Measurements from ENCODE around the gene PCSK2.
A peak's percentile ranks its signal among the peaks of the same experiment; 100 is the strongest.

The PCSK2 gene

DNA sequence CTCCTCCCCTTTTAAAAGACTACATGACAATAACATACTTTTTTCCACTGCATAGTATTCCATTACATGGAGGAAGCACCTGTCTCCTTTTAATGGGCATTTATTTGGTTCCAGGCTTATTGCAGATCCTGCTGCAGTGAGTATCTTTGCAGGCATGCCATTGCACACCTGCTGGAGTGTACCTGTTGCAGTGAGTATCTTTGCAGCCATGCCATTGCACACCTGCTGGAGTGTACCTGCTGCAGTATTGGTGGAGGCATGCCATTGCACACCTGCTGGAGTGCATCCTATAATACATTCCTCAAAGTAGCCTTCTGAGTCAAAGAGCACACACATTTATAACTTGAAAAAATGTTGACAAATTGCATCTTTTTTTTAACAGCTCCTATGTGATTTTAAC, 302.7 kb downstream of the PCSK2 start:
- no peak for DNase-seq
- no peaks in the 10 kb centered on the region for H3F3A ChIP-seq (ENCODE audit: insufficient read depth, low read length)
- no peak overlapping the region for H3K9ac ChIP-seq (ENCODE audit: low read length)
- no peaks in the 10 kb centered on the region for H3K79me2 ChIP-seq (ENCODE audit: low read length)
- H3K4me1 ChIP-seq (ENCODE audit: low read length) = no peaks in the 10 kb centered on the region
- no peaks in the 10 kb centered on the region for H3K9me3 ChIP-seq (replicated peaks; ENCODE audit: insufficient read depth, low read length)
- TF ChIP-seq EZH2 (optimal IDR thresholded peaks at IDR 0.05; ENCODE audit: low read depth, low read length) (no peak), EZH2phosphoT487 (IDR thresholded peaks at IDR 0.05; ENCODE audit: low read length) (no peak), CTCF (IDR thresholded peaks at IDR 0.05; ENCODE audit: low read length) (no peak)
- no peaks in the 10 kb centered on the region for H3K36me3 ChIP-seq (replicated peaks; ENCODE audit: insufficient read depth, low read length)
- no peaks in the 10 kb centered on the region for H4K20me1 ChIP-seq (ENCODE audit: insufficient read depth, low read length)
- H3K9me2 ChIP-seq (replicated peaks; ENCODE audit: insufficient read depth, low read length) = no peaks in the 10 kb centered on the region
- H3K4me3 ChIP-seq (ENCODE audit: low read length) = no peak overlapping the region
- H3K27ac ChIP-seq (ENCODE audit: low read length) = no peak overlapping the region
- H2AFZ ChIP-seq (ENCODE audit: low read length) = no peak overlapping the region
- peaks cover 4% of the 10 kb centered on the region; the same call in 1 of the 2 replicates for H3K27me3 ChIP-seq (replicated peaks; ENCODE audit: insufficient read depth, low read length)
- H3K4me2 ChIP-seq (ENCODE audit: low read depth, low read length) = no peak overlapping the region

GRCh38 chr20:17530153-17530552, 303.3 kb downstream of the PCSK2 start:
- Histone ChIP-seq H4K20me1 (ENCODE audit: insufficient read depth, low read length) (no peaks in the 10 kb centered on the region), H3F3A (ENCODE audit: insufficient read depth, low read length) (no peaks in the 10 kb centered on the region), H3K9ac (ENCODE audit: low read length) (no peak overlapping the region), H3K4me2 (ENCODE audit: low read depth, low read length) (no peak overlapping the region), H3K36me3 (replicated peaks; ENCODE audit: insufficient read depth, low read length) (no peaks in the 10 kb centered on the region), H3K79me2 (ENCODE audit: low read length) (no peaks in the 10 kb centered on the region), H3K9me3 (replicated peaks; ENCODE audit: insufficient read depth, low read length) (no peaks in the 10 kb centered on the region), H3K4me3 (ENCODE audit: low read length) (no peak overlapping the region), H3K27me3 (replicated peaks; ENCODE audit: insufficient read depth, low read length) (peaks cover 4% of the 10 kb centered on the region; the same call in 1 of the 2 replicates), H3K9me2 (replicated peaks; ENCODE audit: insufficient read depth, low read length) (no peaks in the 10 kb centered on the region), H3K27ac (ENCODE audit: low read length) (no peak overlapping the region), H3K4me1 (ENCODE audit: low read length) (no peaks in the 10 kb centered on the region), H2AFZ (ENCODE audit: low read length) (no peak overlapping the region)
- no peak for TF ChIP-seq EZH2 (optimal IDR thresholded peaks at IDR 0.05; ENCODE audit: low read depth, low read length)
- TF ChIP-seq CTCF (IDR thresholded peaks at IDR 0.05; ENCODE audit: low read length) = no peak
- TF ChIP-seq EZH2phosphoT487 (IDR thresholded peaks at IDR 0.05; ENCODE audit: low read length) = no peak
- DNase-seq = no peak

DNA sequence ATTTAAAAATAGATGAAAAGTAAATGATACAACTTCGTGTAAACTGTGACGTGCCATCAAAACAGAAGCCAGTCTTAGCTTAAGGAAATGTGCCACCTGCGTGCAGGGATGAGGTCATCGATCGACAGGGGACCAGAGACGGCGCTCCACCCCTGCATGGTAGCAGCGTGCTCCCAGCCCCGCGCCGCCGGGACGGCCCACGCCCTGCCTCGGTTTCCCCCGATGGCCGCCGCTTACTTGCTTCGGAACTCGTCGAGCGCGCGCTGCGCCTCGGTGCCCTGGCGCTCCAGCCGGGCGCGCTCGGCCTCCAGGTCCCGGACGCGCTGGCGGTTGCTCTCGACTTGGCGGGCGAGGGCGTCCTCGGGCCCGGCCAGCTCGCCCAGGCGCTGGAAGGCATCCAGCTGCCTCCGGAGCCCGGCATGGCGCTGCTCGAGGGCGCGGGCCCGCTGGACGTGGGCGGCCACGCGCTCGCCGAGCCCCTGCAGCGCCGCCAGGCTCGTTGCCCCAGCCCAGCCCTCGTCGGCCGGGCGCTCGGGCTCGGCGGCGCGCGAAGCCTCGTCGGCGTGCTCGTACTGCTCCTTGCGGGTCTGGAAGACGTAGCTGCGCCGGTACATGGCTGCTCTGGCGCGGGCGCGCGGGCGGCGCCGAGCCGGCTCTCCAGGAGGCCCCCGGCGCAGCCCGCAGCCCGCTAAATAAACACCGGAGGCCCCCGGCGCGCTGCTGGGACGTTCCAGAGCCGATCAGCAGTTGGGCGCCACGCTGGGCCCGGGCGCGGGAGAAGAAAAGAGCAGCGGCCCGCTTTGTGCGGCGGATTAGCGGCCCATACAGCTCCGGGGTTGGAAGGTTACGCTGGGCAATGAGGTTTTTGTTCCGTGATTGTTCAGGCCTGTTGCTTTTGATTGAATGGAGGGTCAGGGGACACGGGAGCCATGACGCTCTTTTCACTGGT, 304.1 kb downstream of the PCSK2 start, which contains the start of gene BFSP1:
Gene BFSP1, minus strand, starts transcription at position 664 of the 949 bp plus-strand sequence. Its CDS starts 50 bp downstream, at position 614.
- peak within 1 kb of the TSS; percentile 66; the same call in 1 of the 2 replicates for H3K4me2 ChIP-seq (ENCODE audit: low read depth, low read length)

More for the DNA sequence above, 304.1 kb downstream of the PCSK2 start, which contains the start of gene BFSP1:
- H3K4me1 ChIP-seq (ENCODE audit: low read length) = no peaks in the 10 kb centered on the region
- no peaks in the 10 kb centered on the region for H4K20me1 ChIP-seq (ENCODE audit: insufficient read depth, low read length)
- TF ChIP-seq EZH2 (optimal IDR thresholded peaks at IDR 0.05; ENCODE audit: low read depth, low read length) = no peak
- TF ChIP-seq EZH2phosphoT487 (IDR thresholded peaks at IDR 0.05; ENCODE audit: low read length) = no peak
- TF ChIP-seq CTCF (IDR thresholded peaks at IDR 0.05; ENCODE audit: low read length) = no peak
- no peak within 1 kb of the TSS for H3K27ac ChIP-seq (ENCODE audit: low read length)
- peaks cover 4% of the 10 kb centered on the region; the same call in 1 of the 2 replicates for H3K27me3 ChIP-seq (replicated peaks; ENCODE audit: insufficient read depth, low read length)
- no peaks in the 10 kb centered on the region for H3K9me3 ChIP-seq (replicated peaks; ENCODE audit: insufficient read depth, low read length)
- H3K9ac ChIP-seq (ENCODE audit: low read length) = peak within 1 kb of the TSS; percentile 21; the same call in 1 of the 2 replicates
- no peaks in the 10 kb centered on the region for H3K36me3 ChIP-seq (replicated peaks; ENCODE audit: insufficient read depth, low read length)
- no peaks in the 10 kb centered on the region for H3K79me2 ChIP-seq (ENCODE audit: low read length)
- DNase-seq = peak; percentile 35
- H3K9me2 ChIP-seq (replicated peaks; ENCODE audit: insufficient read depth, low read length) = no peaks in the 10 kb centered on the region
- H2AFZ ChIP-seq (ENCODE audit: low read length) = peak within 1 kb of the TSS; percentile 69
- no peaks in the 10 kb centered on the region for H3F3A ChIP-seq (ENCODE audit: insufficient read depth, low read length)
- peak within 1 kb of the TSS; percentile 49 for H3K4me3 ChIP-seq (ENCODE audit: low read length)
